HCT116 (cell line): Measurements from ENCODE around the gene FOXP1.

Experiments used
- CEBPB ChIP-seq: IDR thresholded peaks from 2 replicates; pipeline ENCODE4 v1.6.1; 2012; ENCODE audit warnings: low read depth
- JUND ChIP-seq: IDR thresholded peaks from 2 replicates; pipeline ENCODE4 v1.6.1; 2012
- POLR2A ChIP-seq: IDR thresholded peaks from 2 replicates; pipeline ENCODE4 v1.7.0; 2011; ENCODE audit warnings: borderline replicate concordance; ENCODE audit not compliant: insufficient read depth, insufficient read length; ENCODE audit errors: extremely low read depth
- POLR2AphosphoS5 ChIP-seq: IDR thresholded peaks from 2 replicates; pipeline ENCODE4 v1.6.1; 2011; ENCODE audit warnings: mild to moderate bottlenecking, low read depth, low read length, moderate library complexity
- YY1 ChIP-seq: IDR thresholded peaks from 2 replicates; pipeline ENCODE4 v1.6.1; 2011; ENCODE audit warnings: low read length, low read depth, moderate library complexity, mild to moderate bottlenecking; ENCODE audit not compliant: insufficient replicate concordance; ENCODE audit errors: extremely low read depth
- TF ChIP-seq, protein P1 (sequence below), 3 experiments: fragments of 200-600 bp in 1 of 3; sonication (generic) in 1 of 3; IDR thresholded peaks in 2 of 3; conservative IDR thresholded peaks in 1 of 3; 2 replicates each; pipeline ENCODE4 v1.5.1; 2012 to 2017; ENCODE audit warnings: low read depth in 2 of 3, low read length in 2 of 3, antibody characterized with exemption in 1 of 3, borderline replicate concordance in 1 of 3, control low read depth in 1 of 3, mild to moderate bottlenecking in 1 of 3, mixed read lengths in 1 of 3, mixed run types in 1 of 3, moderate library complexity in 1 of 3; ENCODE audit not compliant: insufficient read depth in 1 of 3

DNA sequence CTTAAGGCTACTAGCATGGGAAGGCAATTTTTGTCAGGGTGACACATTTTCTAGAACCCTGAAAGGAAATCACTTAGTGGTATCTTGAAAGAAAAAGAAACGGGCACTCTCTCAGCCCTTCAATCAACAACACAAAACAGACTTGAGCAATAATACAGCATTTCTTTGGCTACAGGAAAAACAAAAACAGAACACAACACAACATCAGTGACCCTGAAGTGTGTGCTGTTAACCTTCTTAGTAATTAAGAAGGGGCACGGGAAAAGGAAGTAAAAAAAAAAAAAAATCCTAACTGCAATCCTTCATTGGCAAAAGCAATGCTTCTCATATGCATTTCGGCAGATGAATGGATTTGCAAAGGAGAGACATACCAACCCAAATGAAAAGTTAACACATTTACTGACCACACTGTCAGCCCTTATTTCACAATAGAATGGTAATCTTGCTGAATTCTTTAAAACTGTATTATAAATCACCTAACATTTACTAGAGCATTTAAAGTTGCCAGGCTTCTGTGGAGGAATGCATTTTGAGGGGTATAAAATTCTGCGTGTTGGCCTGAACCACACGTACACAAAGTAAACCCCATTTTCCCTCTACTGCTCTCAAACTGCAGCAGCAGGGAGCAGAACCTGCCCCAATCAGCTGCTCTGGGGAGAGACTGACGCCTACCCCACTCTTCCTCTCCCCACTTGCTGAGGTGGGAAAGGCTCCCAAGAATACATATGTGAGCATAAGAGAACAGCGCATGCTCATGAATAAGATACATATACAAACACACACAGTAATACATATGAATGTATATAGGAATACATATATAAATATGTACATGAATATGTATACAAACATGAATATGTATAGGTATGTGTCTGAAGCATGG lies 198.5 kb downstream of the FOXP1 start:
- no peak for TF ChIP-seq JUND
- TF ChIP-seq YY1 = no peak
- TF ChIP-seq POLR2AphosphoS5 = no peak
- TF ChIP-seq POLR2A = no peak
- TF ChIP-seq, protein P1, sequence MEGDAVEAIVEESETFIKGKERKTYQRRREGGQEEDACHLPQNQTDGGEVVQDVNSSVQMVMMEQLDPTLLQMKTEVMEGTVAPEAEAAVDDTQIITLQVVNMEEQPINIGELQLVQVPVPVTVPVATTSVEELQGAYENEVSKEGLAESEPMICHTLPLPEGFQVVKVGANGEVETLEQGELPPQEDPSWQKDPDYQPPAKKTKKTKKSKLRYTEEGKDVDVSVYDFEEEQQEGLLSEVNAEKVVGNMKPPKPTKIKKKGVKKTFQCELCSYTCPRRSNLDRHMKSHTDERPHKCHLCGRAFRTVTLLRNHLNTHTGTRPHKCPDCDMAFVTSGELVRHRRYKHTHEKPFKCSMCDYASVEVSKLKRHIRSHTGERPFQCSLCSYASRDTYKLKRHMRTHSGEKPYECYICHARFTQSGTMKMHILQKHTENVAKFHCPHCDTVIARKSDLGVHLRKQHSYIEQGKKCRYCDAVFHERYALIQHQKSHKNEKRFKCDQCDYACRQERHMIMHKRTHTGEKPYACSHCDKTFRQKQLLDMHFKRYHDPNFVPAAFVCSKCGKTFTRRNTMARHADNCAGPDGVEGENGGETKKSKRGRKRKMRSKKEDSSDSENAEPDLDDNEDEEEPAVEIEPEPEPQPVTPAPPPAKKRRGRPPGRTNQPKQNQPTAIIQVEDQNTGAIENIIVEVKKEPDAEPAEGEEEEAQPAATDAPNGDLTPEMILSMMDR (IDR thresholded peaks at IDR 0.05 in 2 of 3, conservative IDR thresholded peaks at IDR 0.05 in 1 of 3; ENCODE audit: borderline replicate concordance in 1 of 3, insufficient read depth in 1 of 3, low read depth in 2 of 3, low read length in 2 of 3) = no peak
- no peak for TF ChIP-seq CEBPB
